HepG2 (cell line): Measurements from ENCODE around the gene DEGS1. TPM values are rescaled to one million over a fixed set of nuclear protein-coding genes. Genes with fewer than 3 reads are reported as not detected.

Source experiments
- AHDC1 ChIP-seq: sonication (generic); formaldehyde crosslinking; IDR thresholded peaks from 2 replicates; pipeline ENCODE4 v1.5.1; 2020; ENCODE audit warnings: mild to moderate bottlenecking, missing genetic modification reagents, borderline replicate concordance
- ATF1 ChIP-seq: IDR thresholded peaks from 2 replicates; pipeline ENCODE4 v1.6.1; 2016; ENCODE audit warnings: mild to moderate bottlenecking, control low read depth
- ATF5 ChIP-seq: sonication (generic); formaldehyde crosslinking; IDR thresholded peaks from 2 replicates; pipeline ENCODE4 v1.4.0; 2020; ENCODE audit warnings: mild to moderate bottlenecking, low read depth, missing genetic modification reagents
- GMEB2 ChIP-seq: IDR thresholded peaks from 2 replicates; pipeline ENCODE4 v1.6.1; 2016; ENCODE audit warnings: missing biosample characterization, missing genetic modification reagents, low read depth
- HOXD1 ChIP-seq: sonication (generic); formaldehyde crosslinking; IDR thresholded peaks from 2 replicates; pipeline ENCODE4 v1.5.0; 2020; ENCODE audit warnings: missing genetic modification reagents
- KAT8 ChIP-seq: IDR thresholded peaks from 2 replicates; pipeline ENCODE4 v1.6.1; 2016; ENCODE audit warnings: missing genetic modification reagents, missing compliant biosample characterization
- KLF12 ChIP-seq: sonication (generic); formaldehyde crosslinking; IDR thresholded peaks from 2 replicates; pipeline ENCODE4 v1.4.0; 2020; ENCODE audit warnings: missing genetic modification reagents, borderline replicate concordance
- MYC ChIP-seq: sonication (generic); formaldehyde crosslinking; IDR thresholded peaks from 2 replicates; pipeline ENCODE4 v1.9.0; 2021; ENCODE audit warnings: missing genetic modification reagents, borderline replicate concordance
- MYPOP ChIP-seq: sonication (generic); formaldehyde crosslinking; IDR thresholded peaks from 2 replicates; pipeline ENCODE4 v1.8.1; 2023; ENCODE audit warnings: mild to moderate bottlenecking, moderate library complexity, missing genetic modification reagents
- STAT5B ChIP-seq: sonication (generic); formaldehyde crosslinking; IDR thresholded peaks from 2 replicates; pipeline ENCODE4 v1.4.0; 2020; ENCODE audit warnings: missing genetic modification reagents
- THYN1 ChIP-seq: sonication (generic); formaldehyde crosslinking; IDR thresholded peaks from 2 replicates; pipeline ENCODE4 v1.8.1; 2023; ENCODE audit warnings: low read depth, mild to moderate bottlenecking, moderate library complexity, missing genetic modification reagents, borderline replicate concordance
- ZBTB7A ChIP-seq: sonication (generic); formaldehyde crosslinking; IDR thresholded peaks from 2 replicates; pipeline ENCODE4 v1.8.0; 2022; ENCODE audit warnings: mild to moderate bottlenecking, missing genetic modification reagents
- ZMAT3 ChIP-seq: sonication (generic); formaldehyde crosslinking; conservative IDR thresholded peaks from 2 replicates; pipeline ENCODE4 v1.7.0; 2021; ENCODE audit warnings: missing genetic modification reagents
- ZNF280B ChIP-seq: sonication (generic); formaldehyde crosslinking; IDR thresholded peaks from 2 replicates; pipeline ENCODE4 v1.5.0; 2020; ENCODE audit warnings: missing genetic modification reagents, mild to moderate bottlenecking, borderline replicate concordance
- ZNF33A ChIP-seq: sonication (generic); formaldehyde crosslinking; IDR thresholded peaks from 2 replicates; pipeline ENCODE4 v1.5.1; 2020; ENCODE audit warnings: missing genetic modification reagents, mild to moderate bottlenecking, moderate library complexity, borderline replicate concordance
- ZNF672 ChIP-seq: sonication (generic); formaldehyde crosslinking; IDR thresholded peaks from 2 replicates; pipeline ENCODE4 v1.8.1; 2022; ENCODE audit warnings: missing genetic modification reagents
- ZSCAN29 ChIP-seq: sonication (generic); formaldehyde crosslinking; conservative IDR thresholded peaks from 2 replicates; pipeline ENCODE4 v1.4.0; 2020; ENCODE audit warnings: mild to moderate bottlenecking, missing genetic modification reagents
- ZSCAN31 ChIP-seq: sonication (generic); formaldehyde crosslinking; IDR thresholded peaks from 2 replicates; pipeline ENCODE4 v1.5.0; 2020; ENCODE audit warnings: low read depth, mild to moderate bottlenecking, missing genetic modification reagents
- polyA plus RNA-seq, 8 experiments: library from polyadenylated mRNA; depleted of rRNA in 3 of 8; stranded (reverse) in 7 of 8; unstranded in 1 of 8; fragments of >200 nt; fragmentation: Illumina TruSeq in 4 of 8; extraction: Trizol in 4 of 8; gene quantifications; 2 replicates each; pipeline versions ENCODE4 v1.2.1 to v1.2.3, GENCODE V29; 2011 to 2016; ENCODE audit warnings: low read depth in 4 of 8, missing spikeins in 1 of 8, mixed read lengths in 1 of 8; ENCODE audit not compliant: insufficient read depth in 1 of 8
- total RNA-seq, 5 experiments: library from RNA; depleted of rRNA; stranded (reverse); fragments of >200 nt; fragmentation: Illumina TruSeq; extraction: Trizol; gene quantifications; 2 replicates each; pipeline ENCODE4 v1.2.3, GENCODE V29; 2016; ENCODE audit warnings: low read depth in 1 of 5

DEGS1 gene
- total and polyA plus RNA-seq, 2 of the 13 experiments (the other 11 are each of a cell fraction or from before 2014, with no cell fraction given), result 18.1 to 35.9 TPM

GRCh38 chr1:224183591-224184312 is 712 bp downstream of the DEGS1 start (continued):
- peak; percentile 58; the same call in 1 of the 2 replicates for TF ChIP-seq AHDC1 (CRISPR knock-in tag)
- no peak for TF ChIP-seq THYN1 (CRISPR knock-in tag)
- no peak for TF ChIP-seq ZMAT3 (CRISPR knock-in tag)
- TF ChIP-seq MYC (CRISPR knock-in tag), result peak; percentile 30; the same call in 1 of the 2 replicates
- TF ChIP-seq MYPOP (CRISPR knock-in tag), result no peak
- no peak for TF ChIP-seq ZSCAN31 (CRISPR knock-in tag)
- no peak for TF ChIP-seq GMEB2
- TF ChIP-seq STAT5B, result 0 out of 2 replicates have a peak, but pooled peaks have one; percentile 33
- TF ChIP-seq KAT8 (CRISPR knock-in tag), result no peak
- no peak for TF ChIP-seq HOXD1 (CRISPR knock-in tag)
- TF ChIP-seq ZSCAN29 (CRISPR knock-in tag), result no peak
- no peak for TF ChIP-seq ZNF672 (CRISPR knock-in tag)
- no peak for TF ChIP-seq ZBTB7A (CRISPR knock-in tag)
- TF ChIP-seq ZNF280B (CRISPR knock-in tag), result 0 out of 2 replicates have a peak, but pooled peaks have one; percentile 13
- no peak for TF ChIP-seq ATF5 (CRISPR knock-in tag)
- no peak for TF ChIP-seq ATF1 (CRISPR knock-in tag)
- no peak for TF ChIP-seq ZNF33A (CRISPR knock-in tag)
- peak; percentile 59; the same call in 1 of the 2 replicates for TF ChIP-seq KLF12 (CRISPR knock-in tag)
